NCI-H146 (cell line): ENCODE data around the gene GPBP1L1.
"Not testable (repeated sequence)": the region's sequence is repeated elsewhere in the genome, so short reads cannot be mapped to it uniquely, and the experiment has no call there.

Source experiments
- DNase-seq: peaks from one replicate; lab custom pipeline; 2025; lab: John Stamatoyannopoulos, UW

Gene GPBP1L1

GRCh38 chr1:45635211-45635610 lies 51.1 kb downstream of the GPBP1L1 start:
- DNase-seq: no peak

- DNase-seq: no peak
Measured at GRCh38 chr1:45630429-45630828, 55.9 kb downstream of the GPBP1L1 start.

- no peak for DNase-seq
Measured at GRCh38 chr1:45629035-45629434, 57.3 kb downstream of the GPBP1L1 start.

- no peak for DNase-seq
Measured at GRCh38 chr1:45623972-45624371, 62.4 kb downstream of the GPBP1L1 start, which contains the start of gene CCDC17. Gene CCDC17 (minus strand): TSS chr1:45624054. CDS start chr1:45623909, 145 bp downstream.

- no peak for DNase-seq
Measured at GRCh38 chr1:45622524-45623394, 63.6 kb downstream of the GPBP1L1 start.

- DNase-seq: no peak
Measured at GRCh38 chr1:45621895-45622523, 64.3 kb downstream of the GPBP1L1 start.

- DNase-seq: no peak
Measured at GRCh38 chr1:45621501-45621836, 64.9 kb downstream of the GPBP1L1 start.

- DNase-seq: no peak
Measured at GRCh38 chr1:45620588-45621500, 65.5 kb downstream of the GPBP1L1 start.

- DNase-seq: no peak
Measured at GRCh38 chr1:45619149-45619921, 67.0 kb downstream of the GPBP1L1 start.

GRCh38 chr1:45617618-45618017 lies 68.7 kb downstream of the GPBP1L1 start:
- no peak for DNase-seq

GRCh38 chr1:45615885-45616284 lies 70.4 kb downstream of the GPBP1L1 start:
- no peak for DNase-seq

GRCh38 chr1:45612941-45613579 lies 73.3 kb downstream of the GPBP1L1 start:
- DNase-seq: no peak

- no peak for DNase-seq
Measured at GRCh38 chr1:45610589-45611226, 75.6 kb downstream of the GPBP1L1 start.

GRCh38 chr1:45608175-45609156 lies 77.9 kb downstream of the GPBP1L1 start:
- DNase-seq: no peak

GRCh38 chr1:45607404-45608074 lies 78.8 kb downstream of the GPBP1L1 start:
- no peak for DNase-seq

GRCh38 chr1:45604239-45604638 lies 82.1 kb downstream of the GPBP1L1 start:
- no peak for DNase-seq

- DNase-seq: not testable (repeated sequence)
Measured at GRCh38 chr1:45596765-45597164, 89.6 kb downstream of the GPBP1L1 start.

GRCh38 chr1:45594412-45594811 lies 91.9 kb downstream of the GPBP1L1 start:
- no peak for DNase-seq

GRCh38 chr1:45589861-45590260 lies 96.5 kb downstream of the GPBP1L1 start:
- DNase-seq: no peak
